ENCODE results near the gene GRIK4. TPM values are rescaled to one million over a fixed set of nuclear protein-coding genes. Genes with fewer than 3 reads are reported as not detected.

GRIK4 gene
- total RNA-seq, 2 donors from 2014 or later, result 0.05 to 1.7 TPM

GRCh38 chr11:120712881-120713280 lies 201.3 kb downstream of the GRIK4 start:
- Histone ChIP-seq H3K4me1 (replicated peaks) (no peaks in the 10 kb centered on the region), H3K27ac (no peak overlapping the region), H3K27me3 (replicated peaks; ENCODE audit: insufficient read depth) (no peaks in the 10 kb centered on the region), H3K36me3 (no peaks in the 10 kb centered on the region), H3K4me3 (no peak overlapping the region), H3K9me3 (no peaks in the 10 kb centered on the region)
- no peak for TF ChIP-seq CTCF (IDR thresholded peaks at IDR 0.05)
- TF ChIP-seq POLR2A (IDR thresholded peaks at IDR 0.05), result no peak
- no peak for TF ChIP-seq POLR2AphosphoS5 (IDR thresholded peaks at IDR 0.05)
- intact Hi-C loops (cut with DNase I), result no loop called here
- WGBS, result 35% methylated on average over 4 of the region's 4 CpGs
- DNase-seq (ENCODE audit: low spot score), result no peak

- H3K27me3 ChIP-seq (replicated peaks; ENCODE audit: insufficient read depth), result no peaks in the 10 kb centered on the region
- H3K4me3 ChIP-seq, result no peak overlapping the region
- no peaks in the 10 kb centered on the region for H3K9me3 ChIP-seq
- H3K36me3 ChIP-seq, result no peaks in the 10 kb centered on the region
- intact Hi-C loops (cut with DNase I), result no loop called here
- no peak for TF ChIP-seq POLR2AphosphoS5 (IDR thresholded peaks at IDR 0.05)
- no peak for TF ChIP-seq POLR2A (IDR thresholded peaks at IDR 0.05)
- no peak for TF ChIP-seq CTCF (IDR thresholded peaks at IDR 0.05)
- no peak overlapping the region for H3K27ac ChIP-seq
- DNase-seq (ENCODE audit: low spot score), result no peak
- H3K4me1 ChIP-seq (replicated peaks), result no peaks in the 10 kb centered on the region
- 34% methylated on average over 5 of the region's 5 CpGs for WGBS
Observed at GRCh38 chr11:120713296-120713695, 201.7 kb downstream of the GRIK4 start.

GRCh38 chr11:120714438-120714837 lies 202.9 kb downstream of the GRIK4 start:
- H3K9me3 ChIP-seq, result no peaks in the 10 kb centered on the region
- H3K36me3 ChIP-seq, result no peaks in the 10 kb centered on the region
- H3K27ac ChIP-seq, result no peak overlapping the region
- H3K4me3 ChIP-seq, result no peak overlapping the region
- WGBS, result 81% methylated on average over 3 of the region's 3 CpGs
- H3K4me1 ChIP-seq (replicated peaks), result no peaks in the 10 kb centered on the region
- TF ChIP-seq POLR2AphosphoS5 (IDR thresholded peaks at IDR 0.05), result no peak
- intact Hi-C loops (cut with DNase I), result no loop called here
- no peak for DNase-seq (ENCODE audit: low spot score)
- no peaks in the 10 kb centered on the region for H3K27me3 ChIP-seq (replicated peaks; ENCODE audit: insufficient read depth)

- no peak for TF ChIP-seq POLR2AphosphoS5 (IDR thresholded peaks at IDR 0.05)
- TF ChIP-seq CTCF (IDR thresholded peaks at IDR 0.05), result peak in 1 of 4 experiments; percentile 20
- H3K9me3 ChIP-seq, result no peaks in the 10 kb centered on the region
- no peaks in the 10 kb centered on the region for H3K27me3 ChIP-seq (replicated peaks; ENCODE audit: insufficient read depth)
- H3K27ac ChIP-seq, result no peak overlapping the region
- no peaks in the 10 kb centered on the region for H3K36me3 ChIP-seq
- no peak for DNase-seq (ENCODE audit: low spot score)
- no peak overlapping the region for H3K4me3 ChIP-seq
- WGBS, result 31% methylated on average over 10 of the region's 10 CpGs
- intact Hi-C loops (cut with DNase I), result no loop called here
- H3K4me1 ChIP-seq (replicated peaks), result no peaks in the 10 kb centered on the region
Observed at GRCh38 chr11:120715239-120715638, 203.7 kb downstream of the GRIK4 start.

- Histone ChIP-seq H3K27me3 (replicated peaks; ENCODE audit: insufficient read depth) (no peaks in the 10 kb centered on the region), H3K36me3 (no peaks in the 10 kb centered on the region), H3K4me1 (replicated peaks) (no peaks in the 10 kb centered on the region), H3K9me3 (no peaks in the 10 kb centered on the region), H3K4me3 (no peak overlapping the region), H3K27ac (no peak overlapping the region)
- TF ChIP-seq POLR2AphosphoS5 (IDR thresholded peaks at IDR 0.05) (no peak), POLR2A (IDR thresholded peaks at IDR 0.05) (no peak), CTCF (IDR thresholded peaks at IDR 0.05) (no peak)
- no peak for DNase-seq (ENCODE audit: low spot score)
- intact Hi-C loops (cut with DNase I), result no loop called here
- WGBS, result 51% methylated on average over 11 of the region's 11 CpGs
Observed at GRCh38 chr11:120717042-120717441, 205.5 kb downstream of the GRIK4 start.
